GM20431 (cell line): ENCODE measurements around the gene LVRN.

Experiments
- in situ Hi-C: fragments of 300-500 bp; cut with MseI, MboI; formaldehyde crosslinking; loops from one replicate; pipeline ENCODE4 v1.15.0; 2020; ENCODE audit warnings: low sequenced_read_pairs; ENCODE audit not compliant: unreplicated experiment

LVRN gene

GRCh38 chr5:116013207-116013785 is 51.0 kb downstream of the LVRN start:
- in situ Hi-C loops = no loop called here

- in situ Hi-C loops = no loop called here
These were observed 51.7 kb downstream of the LVRN start for GRCh38 chr5:116013936-116014335.

- in situ Hi-C loops = no loop called here
These were observed 61.3 kb downstream of the LVRN start for GRCh38 chr5:116023619-116024018.

- in situ Hi-C loops = no loop called here
These were observed 63.6 kb downstream of the LVRN start for GRCh38 chr5:116025866-116026265.

GRCh38 chr5:116032094-116032517 is 69.8 kb downstream of the LVRN start, which contains the start of gene ARL14EPL:
Gene ARL14EPL, plus strand, starts transcription at chr5:116032472. Its CDS starts 18,994 bp downstream, at chr5:116051466.
- in situ Hi-C loops = no loop called here

GRCh38 chr5:116032991-116033390 is 70.7 kb downstream of the LVRN start:
- in situ Hi-C loops = no loop called here

- in situ Hi-C loops = no loop called here
These were observed 72.8 kb downstream of the LVRN start for GRCh38 chr5:116035123-116035522.

GRCh38 chr5:116037236-116037822 is 75.1 kb downstream of the LVRN start:
- in situ Hi-C loops = no loop called here

GRCh38 chr5:116038817-116039216 is 76.5 kb downstream of the LVRN start:
- in situ Hi-C loops = no loop called here

- in situ Hi-C loops = no loop called here
These were observed 80.1 kb downstream of the LVRN start for GRCh38 chr5:116042375-116042774.

GRCh38 chr5:116044073-116044472 is 81.8 kb downstream of the LVRN start:
- in situ Hi-C loops = no loop called here

GRCh38 chr5:116045821-116046220 is 83.5 kb downstream of the LVRN start:
- in situ Hi-C loops = no loop called here

- in situ Hi-C loops = no loop called here
These were observed 84.0 kb downstream of the LVRN start for GRCh38 chr5:116046261-116046660.

GRCh38 chr5:116046823-116047222 is 84.5 kb downstream of the LVRN start:
- in situ Hi-C loops = no loop called here

GRCh38 chr5:116058346-116058936 is 96.2 kb downstream of the LVRN start:
- in situ Hi-C loops = loop anchor here (25.0 kb wide), 1 partner anchor 221 kb away; the partner anchor contains the start of genes AP3S1 and ATG12

GRCh38 chr5:116062352-116062751 is 100.1 kb downstream of the LVRN start:
- in situ Hi-C loops = loop anchor here (25.0 kb wide), 1 partner anchor 225 kb away; the partner anchor contains the start of genes AP3S1 and ATG12

GRCh38 chr5:116063950-116064349 is 101.7 kb downstream of the LVRN start:
- in situ Hi-C loops = loop anchor here (25.0 kb wide), 1 partner anchor 227 kb away; the partner anchor contains the start of genes AP3S1 and ATG12

GRCh38 chr5:116068028-116068632 is 105.9 kb downstream of the LVRN start:
- in situ Hi-C loops = loop anchor here (25.0 kb wide), 1 partner anchor 231 kb away; the partner anchor contains the start of genes AP3S1 and ATG12

GRCh38 chr5:116071211-116071610 is 108.9 kb downstream of the LVRN start:
- in situ Hi-C loops = loop anchor here (25.0 kb wide), 1 partner anchor 234 kb away; the partner anchor contains the start of genes AP3S1 and ATG12

- in situ Hi-C loops = no loop called here
These were observed 113.0 kb downstream of the LVRN start for GRCh38 chr5:116075191-116075831.
